OCI-LY7 (cell line): ENCODE data around the gene TMEM53. TPM values are rescaled to one million over a fixed set of nuclear protein-coding genes. Genes with fewer than 3 reads are reported as not detected.

ENCODE experiments used
- BruUV-seq: library from RNA; stranded (reverse); fragments of 400-500 nt; replicated peaks from 2 replicates; lab custom pipeline; 2021; lab: Mats Ljungman, UMichigan
- CTCF ChIA-PET: fragments of 300-600 bp; sonication (Branson Sonifier 250); formaldehyde crosslinking; loops from one replicate; lab custom pipeline; 2022; ENCODE audit warnings: antibody characterized with exemption; ENCODE audit not compliant: unreplicated experiment; lab: Charles Lee
- POLR2A ChIA-PET: fragments of 300-600 bp; sonication (Branson Sonifier 250); formaldehyde crosslinking; loops from one replicate; lab custom pipeline; 2022; ENCODE audit warnings: antibody characterized with exemption; lab: Charles Lee
- DNase-seq: peaks from one replicate; pipeline ENCODE4 v3.0.0-alpha.2; 2015; ENCODE audit warnings: low spot score
- H2AFZ ChIP-seq: fragments of 200-600 bp; sonication (generic), shearing (Covaris generic); 2 replicates; pipeline ENCODE4 v1.6.1; 2014; ENCODE audit warnings: mild to moderate bottlenecking, antibody characterized with exemption, low read length, moderate library complexity
- H3K27ac ChIP-seq: fragments of 200-600 bp; sonication (generic); 2 replicates; pipeline ENCODE4 v1.5.1; 2014; ENCODE audit warnings: mixed run types, low read depth, mild to moderate bottlenecking, moderate library complexity, low read length, inconsistent platforms; ENCODE audit not compliant: poor library complexity, severe bottlenecking
- H3K36me3 ChIP-seq: fragments of 200-600 bp; sonication (generic); 2 replicates; pipeline ENCODE4 v1.6.1; 2014; ENCODE audit warnings: mild to moderate bottlenecking, antibody characterized with exemption, low read length, moderate library complexity, mixed read lengths; ENCODE audit not compliant: insufficient read depth
- H3K4me1 ChIP-seq: fragments of 200-600 bp; sonication (generic); 2 replicates; pipeline ENCODE4 v1.5.1; 2014; ENCODE audit warnings: mild to moderate bottlenecking, low read length; ENCODE audit not compliant: insufficient read depth, poor library complexity, severe bottlenecking
- H3K4me2 ChIP-seq: fragments of 200-600 bp; sonication (generic); 2 replicates; pipeline ENCODE4 v1.6.1; 2014; ENCODE audit warnings: mild to moderate bottlenecking, low read length
- H3K4me3 ChIP-seq: fragments of 200-600 bp; sonication (generic); 2 replicates; pipeline ENCODE4 v1.5.1; 2014; ENCODE audit warnings: mild to moderate bottlenecking, low read depth, low read length; ENCODE audit not compliant: poor library complexity, severe bottlenecking
- H3K79me2 ChIP-seq: fragments of 200-600 bp; sonication (generic); 2 replicates; pipeline ENCODE4 v1.6.1; 2016; ENCODE audit warnings: low read depth, mild to moderate bottlenecking, low read length, moderate library complexity, mixed read lengths; ENCODE audit not compliant: insufficient read depth
- H3K9me2 ChIP-seq: fragments of 200-600 bp; sonication (generic); 2 replicates; pipeline ENCODE4 v1.6.1; 2016; ENCODE audit warnings: mild to moderate bottlenecking, low read length, mixed read lengths; ENCODE audit not compliant: insufficient read depth
- H3K9me3 ChIP-seq: fragments of 200-600 bp; sonication (generic); 2 replicates; pipeline ENCODE4 v1.6.1; 2014; ENCODE audit warnings: mild to moderate bottlenecking, mixed run types, low read length, mixed read lengths
- H4K20me1 ChIP-seq: fragments of 200-600 bp; sonication (generic); 2 replicates; pipeline ENCODE4 v1.6.1; 2014; ENCODE audit warnings: mild to moderate bottlenecking, antibody characterized with exemption, low read length, moderate library complexity, mixed read lengths; ENCODE audit not compliant: insufficient read depth
- EZH2phosphoT487 ChIP-seq: fragments of 200-600 bp; sonication (generic); IDR thresholded peaks from 2 replicates; pipeline ENCODE4 v1.6.1; 2018; ENCODE audit warnings: low read depth, borderline replicate concordance, mild to moderate bottlenecking, mixed run types, antibody characterized with exemption, low read length, moderate library complexity, mixed read lengths
- intact Hi-C: fragments of 100-400 bp; cut with micrococcal nuclease; formaldehyde crosslinking; loops from one replicate; pipeline ENCODE4 v1.10.0; 2022; ENCODE audit not compliant: unreplicated experiment
- total RNA-seq, 2 experiments: library from RNA; depleted of rRNA in 1 of 2; stranded (reverse); fragments of >200 nt in 1 of 2; shearing (Covaris generic) in 1 of 2; gene quantifications; 2 replicates each; pipeline ENCODE4 v1.2.3, GENCODE V29; 2014 to 2022
- TF ChIP-seq, protein P1 (sequence below): fragments of 200-600 bp; sonication (generic); conservative IDR thresholded peaks from 2 replicates; pipeline ENCODE4 v1.5.1; 2014; ENCODE audit warnings: mild to moderate bottlenecking, antibody characterized with exemption, low read length, moderate library complexity, mixed read lengths

The TMEM53 gene
- total RNA-seq, 2 experiments from 2014 or later: 6.6 to 8.1 TPM

DNA sequence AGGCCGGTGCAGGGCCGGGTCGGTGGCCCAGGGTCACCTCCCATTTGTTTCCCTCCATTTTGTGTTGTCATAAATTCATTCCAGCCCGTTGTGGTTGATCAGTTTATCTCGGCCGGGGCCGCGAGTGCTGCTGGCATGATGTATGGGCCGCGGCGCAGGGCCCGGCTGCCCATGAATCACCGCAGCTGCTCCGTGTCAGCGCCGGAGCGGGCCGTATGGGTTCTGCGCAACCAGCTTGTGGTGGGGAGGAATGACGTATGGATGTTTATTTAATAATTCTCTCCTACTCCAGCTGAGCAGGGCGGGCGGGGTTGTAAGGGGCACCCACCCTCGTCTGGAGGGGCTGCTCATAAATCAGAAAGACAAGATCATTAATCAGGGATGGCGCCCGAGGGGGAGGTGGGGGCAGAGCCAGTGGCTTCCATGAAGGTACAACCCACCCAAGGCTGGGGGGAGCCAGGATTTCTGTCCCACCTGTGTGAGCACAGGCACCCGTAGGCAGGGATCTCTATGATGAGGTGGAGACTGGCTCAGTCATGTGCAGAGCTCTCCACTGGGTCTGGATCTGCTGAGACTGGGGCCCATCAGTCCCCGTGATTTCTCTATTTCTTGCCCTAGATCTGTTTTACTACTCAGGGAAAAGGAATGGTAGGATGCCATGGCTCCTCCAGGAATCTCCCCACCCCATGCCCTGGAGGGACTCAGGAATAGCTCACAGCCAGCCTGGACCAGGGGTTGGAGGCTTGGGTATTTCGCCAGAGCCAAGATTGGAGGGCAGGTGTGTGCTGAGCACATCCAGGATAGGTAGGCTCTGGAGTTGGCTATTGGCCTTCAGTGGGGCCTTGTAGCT is 27.8 kb downstream of the TMEM53 start:
- H3K36me3 ChIP-seq: peaks cover 97% of the 10 kb centered on the region
- CTCF ChIA-PET: interaction anchor here (0.5 kb wide), 1 partner anchor 9 kb away, joined by 3 read pairs; no protein-coding TSS in a partner anchor
- POLR2A ChIA-PET: interaction anchor here (0.6 to 1.9 kb wide), 2 partner anchors 7 to 749 kb away, joined by 4 to 5 read pairs; no protein-coding TSS in a partner anchor

DNA sequence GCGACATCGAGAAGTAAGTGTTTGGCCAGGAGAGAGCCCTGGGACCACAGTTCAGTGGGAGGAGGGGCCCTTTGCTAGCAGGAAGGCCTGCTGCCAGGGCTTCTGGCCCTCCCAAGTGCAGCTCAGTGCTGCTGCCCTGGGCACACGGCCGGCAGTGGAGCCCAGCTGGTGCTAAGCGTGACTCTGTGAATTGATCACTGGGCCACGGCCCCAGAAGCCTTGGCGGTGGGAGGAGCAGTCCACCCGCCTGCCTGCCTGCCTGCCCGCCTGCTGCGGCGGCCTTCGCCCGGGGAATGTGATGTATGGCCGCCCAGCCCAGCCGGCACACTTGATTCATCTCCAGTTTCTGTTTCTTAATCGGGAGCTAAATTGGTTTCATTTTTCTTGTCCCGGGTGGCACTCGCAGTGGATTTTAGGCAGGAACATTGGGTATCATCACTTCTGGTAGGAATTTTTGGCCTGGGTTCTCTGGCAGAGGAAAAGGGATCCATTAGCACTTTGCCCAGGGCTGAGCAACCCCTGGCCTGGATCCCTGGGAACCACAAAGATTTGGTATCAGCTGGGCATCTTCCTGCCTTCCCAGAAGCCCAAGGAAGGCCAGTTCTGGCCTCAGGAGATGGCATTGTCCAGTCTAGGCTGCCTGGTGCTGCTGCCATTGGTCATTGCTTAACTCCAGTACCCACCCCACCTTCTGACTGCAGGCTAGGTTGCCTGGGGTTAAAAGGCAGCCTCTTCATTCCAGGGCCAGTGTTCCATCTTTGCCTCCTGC is 28.6 kb downstream of the TMEM53 start:
- Histone ChIP-seq H3K79me2 (no peaks in the 10 kb centered on the region), H3K4me3 (no peak overlapping the region), H3K27ac (no peak overlapping the region), H3K9me3 (no peaks in the 10 kb centered on the region), H3K4me1 (no peaks in the 10 kb centered on the region), H4K20me1 (no peaks in the 10 kb centered on the region; the same call in 1 of the 2 replicates), H3K36me3 (peaks cover 99% of the 10 kb centered on the region), H2AFZ (no peak overlapping the region), H3K4me2 (no peak overlapping the region), H3K9me2 (no peaks in the 10 kb centered on the region)
- no TSS peak for BruUV-seq
- POLR2A ChIA-PET: no interaction called here
- no peak for DNase-seq
- CTCF ChIA-PET: no interaction called here
- TF ChIP-seq, protein P1, sequence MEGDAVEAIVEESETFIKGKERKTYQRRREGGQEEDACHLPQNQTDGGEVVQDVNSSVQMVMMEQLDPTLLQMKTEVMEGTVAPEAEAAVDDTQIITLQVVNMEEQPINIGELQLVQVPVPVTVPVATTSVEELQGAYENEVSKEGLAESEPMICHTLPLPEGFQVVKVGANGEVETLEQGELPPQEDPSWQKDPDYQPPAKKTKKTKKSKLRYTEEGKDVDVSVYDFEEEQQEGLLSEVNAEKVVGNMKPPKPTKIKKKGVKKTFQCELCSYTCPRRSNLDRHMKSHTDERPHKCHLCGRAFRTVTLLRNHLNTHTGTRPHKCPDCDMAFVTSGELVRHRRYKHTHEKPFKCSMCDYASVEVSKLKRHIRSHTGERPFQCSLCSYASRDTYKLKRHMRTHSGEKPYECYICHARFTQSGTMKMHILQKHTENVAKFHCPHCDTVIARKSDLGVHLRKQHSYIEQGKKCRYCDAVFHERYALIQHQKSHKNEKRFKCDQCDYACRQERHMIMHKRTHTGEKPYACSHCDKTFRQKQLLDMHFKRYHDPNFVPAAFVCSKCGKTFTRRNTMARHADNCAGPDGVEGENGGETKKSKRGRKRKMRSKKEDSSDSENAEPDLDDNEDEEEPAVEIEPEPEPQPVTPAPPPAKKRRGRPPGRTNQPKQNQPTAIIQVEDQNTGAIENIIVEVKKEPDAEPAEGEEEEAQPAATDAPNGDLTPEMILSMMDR: no peak
- no peak for TF ChIP-seq EZH2phosphoT487
- intact Hi-C loops: no loop called here

More for the DNA sequence above, 27.8 kb downstream of the TMEM53 start:
- Histone ChIP-seq H3K9me2 (no peaks in the 10 kb centered on the region), H3K9me3 (no peaks in the 10 kb centered on the region), H4K20me1 (no peaks in the 10 kb centered on the region; the same call in 1 of the 2 replicates), H3K4me3 (no peak overlapping the region), H3K27ac (no peak overlapping the region), H3K4me2 (no peak overlapping the region), H2AFZ (no peak overlapping the region), H3K4me1 (no peaks in the 10 kb centered on the region), H3K79me2 (no peaks in the 10 kb centered on the region)
- intact Hi-C loops: no loop called here
- DNase-seq: no peak
- no TSS peak for BruUV-seq
- TF ChIP-seq, protein P1: no peak
- no peak for TF ChIP-seq EZH2phosphoT487
